ENCODE results near the gene SLC9C1.

The SLC9C1 gene

DNA sequence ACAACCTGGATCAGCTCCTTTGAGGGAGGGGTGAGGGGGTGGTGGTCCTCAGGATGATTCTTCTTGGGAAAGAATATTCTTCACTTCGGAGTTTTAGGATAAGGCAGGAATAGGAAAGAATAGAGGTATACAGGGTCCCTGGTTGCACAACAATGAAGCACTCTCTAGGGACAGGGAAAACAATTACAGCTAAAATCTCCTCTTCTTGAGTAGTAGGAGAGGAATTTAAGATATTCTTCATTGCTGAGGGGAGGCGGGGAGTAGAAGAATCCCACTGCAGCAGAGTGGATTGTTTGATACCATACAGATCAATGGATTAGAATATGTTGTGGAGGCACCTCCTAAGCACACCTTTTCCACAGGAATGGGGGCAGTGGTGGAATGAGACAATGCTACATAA, 20.5 kb downstream of the SLC9C1 start:
- TF ChIP-seq, protein P1, sequence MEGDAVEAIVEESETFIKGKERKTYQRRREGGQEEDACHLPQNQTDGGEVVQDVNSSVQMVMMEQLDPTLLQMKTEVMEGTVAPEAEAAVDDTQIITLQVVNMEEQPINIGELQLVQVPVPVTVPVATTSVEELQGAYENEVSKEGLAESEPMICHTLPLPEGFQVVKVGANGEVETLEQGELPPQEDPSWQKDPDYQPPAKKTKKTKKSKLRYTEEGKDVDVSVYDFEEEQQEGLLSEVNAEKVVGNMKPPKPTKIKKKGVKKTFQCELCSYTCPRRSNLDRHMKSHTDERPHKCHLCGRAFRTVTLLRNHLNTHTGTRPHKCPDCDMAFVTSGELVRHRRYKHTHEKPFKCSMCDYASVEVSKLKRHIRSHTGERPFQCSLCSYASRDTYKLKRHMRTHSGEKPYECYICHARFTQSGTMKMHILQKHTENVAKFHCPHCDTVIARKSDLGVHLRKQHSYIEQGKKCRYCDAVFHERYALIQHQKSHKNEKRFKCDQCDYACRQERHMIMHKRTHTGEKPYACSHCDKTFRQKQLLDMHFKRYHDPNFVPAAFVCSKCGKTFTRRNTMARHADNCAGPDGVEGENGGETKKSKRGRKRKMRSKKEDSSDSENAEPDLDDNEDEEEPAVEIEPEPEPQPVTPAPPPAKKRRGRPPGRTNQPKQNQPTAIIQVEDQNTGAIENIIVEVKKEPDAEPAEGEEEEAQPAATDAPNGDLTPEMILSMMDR (IDR thresholded peaks at IDR 0.05): no peak

DNA sequence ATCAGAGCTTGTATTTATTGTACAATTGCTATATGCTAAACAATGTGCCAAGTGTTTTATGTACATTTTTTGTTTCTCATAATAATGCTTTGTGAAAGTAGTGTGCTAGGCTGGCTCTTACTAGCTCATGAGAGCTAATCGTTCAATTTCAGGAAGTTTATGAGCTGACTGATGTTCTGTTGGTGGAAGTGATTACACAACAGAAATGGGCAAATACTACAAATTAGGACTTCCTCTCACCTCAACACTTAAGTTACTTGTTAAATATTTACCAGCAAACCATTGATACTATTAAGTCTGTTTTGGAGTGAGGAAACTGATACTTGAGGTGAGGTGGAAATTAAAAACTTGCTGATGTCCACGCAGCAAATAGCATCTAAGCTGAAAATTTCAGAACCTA, 32.3 kb downstream of the SLC9C1 start:
- TF ChIP-seq, protein P1 (IDR thresholded peaks at IDR 0.05): no peak

DNA sequence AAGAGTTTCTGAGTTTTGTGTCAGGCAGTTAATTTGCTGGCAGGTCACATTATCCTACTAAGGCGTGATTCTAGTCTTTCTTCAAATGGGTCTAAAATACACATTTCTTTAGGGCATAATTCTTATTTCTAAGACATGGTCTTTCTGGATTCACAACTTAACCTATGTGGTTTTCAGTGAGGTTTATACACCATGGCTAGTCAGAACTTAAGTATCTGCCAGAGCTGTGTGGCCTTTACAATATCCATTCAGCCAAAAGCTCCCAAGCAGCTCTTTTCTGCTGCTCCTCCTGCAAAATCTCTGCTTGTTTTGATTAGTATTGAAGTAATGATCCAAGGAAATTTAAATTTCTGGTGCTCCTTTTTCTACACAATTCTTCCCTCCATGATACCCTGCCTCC, 33.5 kb downstream of the SLC9C1 start:
- TF ChIP-seq, protein P1 (IDR thresholded peaks at IDR 0.05): no peak

DNA sequence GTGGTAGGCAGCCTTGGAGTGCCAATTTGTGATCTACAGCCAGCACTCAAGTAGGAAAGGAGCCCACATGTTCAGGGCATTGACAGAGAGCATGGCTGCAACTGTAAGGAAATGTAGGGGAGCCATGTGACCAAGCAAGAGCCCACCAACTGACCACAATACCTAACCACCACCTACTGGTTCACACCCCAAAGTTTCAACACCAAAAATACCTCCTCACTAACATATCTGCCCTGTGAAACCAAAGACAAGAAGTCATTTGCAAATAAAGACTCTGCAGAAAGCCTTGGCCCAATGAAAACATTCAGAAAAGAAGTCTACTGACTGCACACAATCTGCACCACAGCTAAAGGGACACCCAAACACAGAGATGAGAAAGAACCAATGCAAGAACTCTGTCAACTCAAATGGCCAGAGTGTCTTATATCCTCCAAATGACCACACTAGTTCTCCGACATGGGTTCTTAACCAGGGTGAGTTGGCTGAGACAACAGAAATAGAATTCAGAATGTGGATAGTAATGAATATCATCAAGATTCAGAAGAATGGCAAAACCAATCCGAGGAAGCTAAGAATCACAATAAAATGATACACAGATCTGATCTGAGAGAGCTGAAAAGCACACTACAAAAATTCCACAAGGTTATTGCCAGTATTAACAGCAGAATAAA, 40.6 kb downstream of the SLC9C1 start:
- TF ChIP-seq, protein P1 (IDR thresholded peaks at IDR 0.05): no peak

DNA sequence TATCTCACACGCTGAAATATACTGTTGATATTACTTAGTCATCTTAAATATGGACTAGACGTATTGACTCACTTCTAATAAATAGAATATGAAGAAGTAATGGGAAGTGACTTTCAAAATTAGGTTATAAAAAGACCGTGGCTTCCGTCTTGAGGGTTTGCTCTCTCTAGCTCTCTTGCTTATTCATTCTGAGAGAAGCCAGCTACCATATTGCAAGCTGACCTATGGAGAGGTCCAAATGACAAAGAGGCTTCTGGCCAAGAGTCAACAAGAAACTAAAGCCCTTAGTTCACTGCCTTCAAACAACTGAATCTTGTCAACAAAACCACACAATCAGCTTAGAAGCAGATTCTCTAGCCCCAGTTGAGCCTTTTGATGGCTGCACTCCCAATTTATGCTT, 46.1 kb downstream of the SLC9C1 start:
- TF ChIP-seq, protein P1 (IDR thresholded peaks at IDR 0.05): no peak

DNA sequence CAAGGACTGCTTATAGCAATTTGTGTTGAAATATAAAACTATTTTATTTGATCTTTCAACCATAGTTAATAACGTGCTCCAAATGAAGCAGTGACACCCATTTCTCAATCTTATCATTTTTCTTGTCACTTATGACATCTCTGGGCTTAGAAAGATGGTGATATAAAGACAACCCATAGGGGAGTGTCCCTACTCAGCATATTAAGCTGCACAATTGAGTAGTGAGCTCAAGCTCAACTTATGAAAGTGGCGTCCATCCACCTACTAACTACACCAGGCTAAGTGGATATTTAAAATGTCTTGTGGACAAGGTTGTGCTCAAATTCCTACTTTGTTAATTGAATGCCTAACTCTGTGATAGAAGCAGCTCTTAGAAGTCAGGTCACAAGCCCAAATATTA, 46.7 kb downstream of the SLC9C1 start:
- TF ChIP-seq, protein P1 (IDR thresholded peaks at IDR 0.05): no peak

DNA sequence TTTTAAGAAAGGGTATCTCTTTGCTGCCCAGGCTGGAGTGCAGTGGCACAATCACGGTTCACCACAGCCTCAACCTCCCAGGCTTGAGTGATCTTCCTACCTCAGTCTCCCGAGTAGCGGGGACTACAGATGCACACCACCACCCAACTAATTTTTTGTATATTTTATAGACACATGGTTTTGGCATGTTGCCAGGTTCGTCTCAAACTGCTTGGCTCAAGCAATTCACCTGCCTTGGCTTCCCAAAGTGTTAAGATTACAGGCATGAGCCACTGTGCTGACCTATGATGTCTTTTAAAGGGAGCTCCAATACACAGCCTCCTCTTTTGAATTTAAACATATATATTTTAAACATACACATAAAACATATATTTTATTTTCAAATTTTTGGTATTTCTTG, 60.9 kb downstream of the SLC9C1 start:
- TF ChIP-seq, protein P1 (IDR thresholded peaks at IDR 0.05): no peak

DNA sequence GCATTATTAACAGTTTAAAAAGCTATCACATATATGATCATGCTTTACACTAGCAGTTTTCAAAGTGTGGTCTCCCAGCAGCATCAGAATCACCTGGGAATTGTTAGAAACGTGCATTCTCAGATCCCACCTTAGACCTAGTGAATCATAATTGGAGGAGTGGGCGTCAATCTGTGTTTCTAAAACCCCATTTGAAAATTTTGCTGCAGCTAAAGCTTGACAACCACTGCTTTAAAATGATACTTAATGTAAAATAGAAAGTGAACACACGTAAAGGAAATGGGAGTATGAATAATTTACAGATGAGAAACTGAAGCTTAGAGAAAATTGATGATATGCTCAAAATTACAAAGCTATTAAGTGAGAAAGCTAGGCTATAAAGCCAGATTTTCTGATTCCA, 62.3 kb downstream of the SLC9C1 start:
- TF ChIP-seq, protein P1 (IDR thresholded peaks at IDR 0.05): no peak

Measured in LNCAP (cell line).